GM12865 (cell line): ENCODE results near the gene NPFF.
A peak's percentile ranks its signal among the peaks of the same experiment; 100 is the strongest.

ENCODE experiments used
- DNase-seq: peaks from one replicate; pipeline ENCODE4 v3.0.0; 2010; ENCODE audit warnings: low read depth
- H3K4me3 ChIP-seq: 2 replicates; pipeline ENCODE4 v1.5.1; 2011; ENCODE audit warnings: mild to moderate bottlenecking, low read depth, low read length, control low read depth
- CTCF ChIP-seq: IDR thresholded peaks from 2 replicates; pipeline ENCODE4 v1.5.1; 2011; ENCODE audit warnings: low read length, control low read depth, low read depth, inconsistent platforms; ENCODE audit not compliant: insufficient read depth; ENCODE audit errors: missing control alignments

The NPFF gene

GRCh38 chr12:53480491-53481442 is 26.5 kb downstream of the NPFF start:
- DNase-seq = no peak
- no peak for TF ChIP-seq CTCF

GRCh38 chr12:53479331-53479730 is 28.0 kb downstream of the NPFF start:
- DNase-seq = no peak
- no peak overlapping the region for H3K4me3 ChIP-seq
- TF ChIP-seq CTCF = no peak

More at GRCh38 chr12:53480491-53481442, 26.5 kb downstream of the NPFF start:
- no peak overlapping the region for H3K4me3 ChIP-seq

- no peak for DNase-seq
- no peak for TF ChIP-seq CTCF
- H3K4me3 ChIP-seq = no peak overlapping the region
Observed at GRCh38 chr12:53478865-53479264, 28.4 kb downstream of the NPFF start.

GRCh38 chr12:53476769-53477209 is 30.5 kb downstream of the NPFF start:
- DNase-seq = no peak
- TF ChIP-seq CTCF = peak; percentile 15
- H3K4me3 ChIP-seq = no peak overlapping the region

GRCh38 chr12:53474819-53475218 is 32.5 kb downstream of the NPFF start:
- TF ChIP-seq CTCF = no peak
- H3K4me3 ChIP-seq = no peak overlapping the region
- DNase-seq = no peak

GRCh38 chr12:53474077-53474476 is 33.2 kb downstream of the NPFF start:
- no peak for TF ChIP-seq CTCF
- no peak overlapping the region for H3K4me3 ChIP-seq
- DNase-seq = no peak

GRCh38 chr12:53472056-53472582 is 35.2 kb downstream of the NPFF start:
- no peak for DNase-seq
- H3K4me3 ChIP-seq = no peak overlapping the region
- TF ChIP-seq CTCF = no peak
